Stomach (tissue), 9 donors: ENCODE results near the gene DNAJC10. TPM values are rescaled to one million over a fixed set of nuclear protein-coding genes. Genes with fewer than 3 reads are reported as not detected.
A peak's percentile ranks its signal among the peaks of the same experiment; 100 is the strongest.

Source experiments
- DNase-seq, 2 donors: peaks; one replicate each; pipeline versions ENCODE4 v3.0.0 to v3.0.0-alpha.2; 2013 to 2019
- H3K27ac ChIP-seq, 5 donors: fragments of 200-600 bp in 4 of 5; sonication (generic) in 4 of 5; one replicate each; pipeline ENCODE4 v1.5.1; 2013 to 2019; ENCODE audit warnings: mild to moderate bottlenecking in 1 of 5, moderate library complexity in 1 of 5
- H3K27me3 ChIP-seq, 3 donors: fragments of 200-600 bp; sonication (generic); one replicate each; pipeline ENCODE4 v1.5.1; 2017 to 2019; ENCODE audit warnings: mixed run types in 1 of 3
- H3K36me3 ChIP-seq, 4 donors: fragments of 200-600 bp; sonication (generic); 1 replicate in 3 of 4; 2 replicates in 1 of 4; pipeline ENCODE4 v1.5.1; 2016 to 2019
- H3K4me1 ChIP-seq, 4 donors: fragments of 200-600 bp; sonication (generic); one replicate each; pipeline ENCODE4 v1.5.1; 2016 to 2019
- H3K4me3 ChIP-seq, 4 donors: fragments of 200-600 bp; sonication (generic) in 3 of 4; one replicate each; pipeline ENCODE4 v1.5.1; 2016 to 2019; ENCODE audit warnings: mild to moderate bottlenecking in 1 of 4
- H3K9me3 ChIP-seq, 4 donors: fragments of 200-600 bp; sonication (generic); one replicate each; pipeline ENCODE4 v1.5.1; 2016 to 2019
- CTCF ChIP-seq, 7 experiments: fragments of 450-650 bp in 4 of 7; fragments of 200-600 bp in 3 of 7; sonication (generic) in 3 of 7; IDR thresholded peaks; one replicate each; pipeline ENCODE4 v1.5.1; 2016 to 2019; ENCODE audit warnings: antibody characterized with exemption in 7 of 7, control low read depth in 2 of 7, mild to moderate bottlenecking in 1 of 7
- EP300 ChIP-seq: sonication (generic); formaldehyde crosslinking; IDR thresholded peaks from one replicate; pipeline ENCODE4 v1.6.1; 2017; ENCODE audit warnings: antibody characterized with exemption
- POLR2A ChIP-seq, 4 donors: fragments of 450-650 bp; IDR thresholded peaks; one replicate each; pipeline ENCODE4 v1.6.1; 2016; ENCODE audit warnings: antibody characterized with exemption in 4 of 4, control low read depth in 2 of 4, mild to moderate bottlenecking in 1 of 4, moderate library complexity in 1 of 4
- POLR2AphosphoS5 ChIP-seq, 3 donors: sonication (generic); formaldehyde crosslinking; IDR thresholded peaks; one replicate each; pipeline ENCODE4 v1.6.1; 2016; ENCODE audit warnings: antibody characterized with exemption in 3 of 3
- WGBS, 5 donors: extraction: QIAGEN DNeasy Blood & Tissue Kit in 3 of 5; methylation state at CpG; one replicate each; pipeline versions ENCODE4 v1.1.5 to v1.1.7; 2013 to 2018; 5-methylcytosine and 5-hydroxymethylcytosine counted together
- intact Hi-C: fragments of 100-400 bp; cut with DNase I; formaldehyde crosslinking; loops from one replicate; pipeline ENCODE4 v1.15.1; 2023; ENCODE audit warnings: low total_unique reads
- polyA plus RNA-seq, 3 donors: library from polyadenylated mRNA; stranded (reverse); fragments of 200-250 nt; gene quantifications; one replicate each; pipeline ENCODE4 v1.2.3, GENCODE V29; 2013
- total RNA-seq, 5 donors: library from RNA; depleted of rRNA; stranded (reverse); fragments of >200 nt; gene quantifications; one replicate each; pipeline versions ENCODE4 v1.1.0 to v1.2.3, GENCODE V29; 2014 to 2016
- donor health status: healthy with polysubstance abuse.
- donor health status: Bipolar disorder and iron deficiency.
- donor health status: healthy.

DNAJC10 gene
- total and polyA plus RNA-seq, 8 donors, result 7.6 to 182 (median 20.3) TPM

GRCh38 chr2:182822733-182823132, 106.7 kb downstream of the DNAJC10 start:
- Histone ChIP-seq H3K36me3 (no peaks in the 10 kb centered on the region), H3K9me3 (no peaks in the 10 kb centered on the region), H3K4me1 (peaks cover 9 to 34% (median 22%) of the 10 kb centered on the region in 4 donors), H3K27ac (no peak overlapping the region), H3K4me3 (no peak overlapping the region), H3K27me3 (no peaks in the 10 kb centered on the region)
- no peak for DNase-seq
- no peak for TF ChIP-seq POLR2AphosphoS5 (IDR thresholded peaks at IDR 0.05)
- no peak for TF ChIP-seq EP300
- TF ChIP-seq POLR2A (IDR thresholded peaks at IDR 0.05), result no peak
- no peak for TF ChIP-seq CTCF (IDR thresholded peaks at IDR 0.05)
- intact Hi-C loops, result no loop called here
- WGBS, 5 donors, result 50 to 71% (median 60%) methylated on average over 2 of the region's 2 CpGs

- peaks cover 9 to 28% (median 20%) of the 10 kb centered on the region in 4 donors for H3K4me1 ChIP-seq
- no peaks in the 10 kb centered on the region for H3K27me3 ChIP-seq
- no peaks in the 10 kb centered on the region for H3K36me3 ChIP-seq
- DNase-seq, result peak in 1 of 2 donors; percentile 60
- 48 to 62% (median 57%) methylated on average over 5 of the region's 5 CpGs for WGBS, 5 donors
- H3K27ac ChIP-seq, result peak overlapping the region in 2 of 5 donors; percentile 14 to 40
- intact Hi-C loops, result no loop called here
- no peak for TF ChIP-seq EP300
- TF ChIP-seq POLR2AphosphoS5 (IDR thresholded peaks at IDR 0.05), result peak in 1 of 3 donors; percentile 34
- no peaks in the 10 kb centered on the region for H3K9me3 ChIP-seq
- no peak overlapping the region for H3K4me3 ChIP-seq
These were observed 108.2 kb downstream of the DNAJC10 start for GRCh38 chr2:182824056-182824766.

DNA sequence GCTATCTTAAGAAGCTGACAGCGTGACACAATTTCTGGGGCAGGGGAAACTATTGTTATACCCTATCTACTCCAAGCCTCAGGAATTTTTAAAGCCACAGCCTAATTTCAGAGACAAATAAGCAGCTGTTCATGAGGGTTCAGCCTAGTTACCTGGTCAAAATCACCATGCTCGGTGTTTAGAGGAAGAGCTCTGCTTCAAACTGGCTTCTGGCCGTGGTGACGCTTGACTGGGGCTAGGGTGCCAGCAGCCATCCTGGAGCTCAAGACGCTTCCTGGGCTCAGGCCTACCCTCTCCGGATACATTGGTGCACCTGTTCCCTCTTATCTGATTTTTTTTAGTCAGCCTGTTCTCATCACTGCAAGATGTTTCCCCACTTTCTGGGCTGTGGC, 108.7 kb downstream of the DNAJC10 start:
- H3K36me3 ChIP-seq, result no peaks in the 10 kb centered on the region
- TF ChIP-seq CTCF (IDR thresholded peaks at IDR 0.05) (no peak), POLR2A (IDR thresholded peaks at IDR 0.05) (no peak), EP300 (no peak), POLR2AphosphoS5 (IDR thresholded peaks at IDR 0.05) (no peak)
- H3K4me3 ChIP-seq, result no peak overlapping the region
- no peaks in the 10 kb centered on the region for H3K9me3 ChIP-seq
- intact Hi-C loops, result no loop called here
- peak in 1 of 2 donors; percentile 33 for DNase-seq
- H3K4me1 ChIP-seq, result peaks cover 9 to 26% (median 19%) of the 10 kb centered on the region in 4 donors
- H3K27ac ChIP-seq, result peak overlapping the region in 3 of 5 donors; percentile 14 to 48 (median 40)
- no peaks in the 10 kb centered on the region for H3K27me3 ChIP-seq
- WGBS, 5 donors, result 34 to 61% (median 50%) methylated on average over 6 of the region's 6 CpGs

GRCh38 chr2:182826064-182826463, 110.0 kb downstream of the DNAJC10 start:
- WGBS, 5 donors, result 25 to 37% (median 31%) methylated on average over 1 of the region's 1 CpG
- intact Hi-C loops, result no loop called here
- H3K36me3 ChIP-seq, result no peaks in the 10 kb centered on the region
- H3K27ac ChIP-seq, result no peak overlapping the region
- TF ChIP-seq POLR2A (IDR thresholded peaks at IDR 0.05) (no peak), CTCF (IDR thresholded peaks at IDR 0.05) (no peak), POLR2AphosphoS5 (IDR thresholded peaks at IDR 0.05) (no peak), EP300 (no peak)
- peaks cover 9 to 26% (median 18%) of the 10 kb centered on the region in 4 donors for H3K4me1 ChIP-seq
- no peaks in the 10 kb centered on the region for H3K9me3 ChIP-seq
- DNase-seq, result no peak
- H3K4me3 ChIP-seq, result no peak overlapping the region
- no peaks in the 10 kb centered on the region for H3K27me3 ChIP-seq

GRCh38 chr2:182826496-182826895, 110.4 kb downstream of the DNAJC10 start:
- H3K4me3 ChIP-seq, result no peak overlapping the region
- DNase-seq, result no peak
- H3K27ac ChIP-seq, result no peak overlapping the region
- no peaks in the 10 kb centered on the region for H3K9me3 ChIP-seq
- no peaks in the 10 kb centered on the region for H3K36me3 ChIP-seq
- TF ChIP-seq POLR2A (IDR thresholded peaks at IDR 0.05) (no peak), CTCF (IDR thresholded peaks at IDR 0.05) (no peak), EP300 (no peak), POLR2AphosphoS5 (IDR thresholded peaks at IDR 0.05) (no peak)
- 80 to 86% (median 82%) methylated on average over 3 of the region's 3 CpGs for WGBS, 5 donors
- intact Hi-C loops, result no loop called here
- H3K4me1 ChIP-seq, result peaks cover 9 to 26% (median 18%) of the 10 kb centered on the region in 4 donors
- H3K27me3 ChIP-seq, result no peaks in the 10 kb centered on the region
